ENCODE results near the gene DNASE2B.
"Not testable (repeated sequence)": the region's sequence is repeated elsewhere in the genome, so short reads cannot be mapped to it uniquely, and the experiment has no call there.

Gene DNASE2B

GRCh38 chr1:84442747-84443646, 44.7 kb downstream of the DNASE2B start:
- DNase-seq: not testable (repeated sequence)

- DNase-seq: not testable (repeated sequence)
Observed at GRCh38 chr1:84448704-84449103, 50.4 kb downstream of the DNASE2B start.

DNA sequence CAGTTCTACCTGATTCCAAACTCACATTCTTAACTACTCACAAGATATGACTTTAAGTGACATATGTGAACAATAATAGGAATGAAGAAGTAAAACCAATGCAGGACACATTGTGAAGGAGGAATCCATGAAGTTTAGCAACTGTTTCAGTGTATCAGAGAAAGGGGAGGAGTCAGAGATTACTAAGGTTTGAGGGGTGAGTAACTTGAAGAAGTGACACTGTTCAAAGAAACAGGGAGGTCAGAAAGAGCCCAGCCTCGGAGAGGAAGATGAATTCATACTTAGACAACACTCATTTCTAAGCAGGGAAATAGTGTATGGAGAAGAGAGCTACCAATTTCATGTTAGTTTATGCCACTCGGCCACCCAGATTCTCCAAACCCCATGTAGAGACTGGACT, 52.6 kb downstream of the DNASE2B start:
- DNase-seq: no peak

DNA sequence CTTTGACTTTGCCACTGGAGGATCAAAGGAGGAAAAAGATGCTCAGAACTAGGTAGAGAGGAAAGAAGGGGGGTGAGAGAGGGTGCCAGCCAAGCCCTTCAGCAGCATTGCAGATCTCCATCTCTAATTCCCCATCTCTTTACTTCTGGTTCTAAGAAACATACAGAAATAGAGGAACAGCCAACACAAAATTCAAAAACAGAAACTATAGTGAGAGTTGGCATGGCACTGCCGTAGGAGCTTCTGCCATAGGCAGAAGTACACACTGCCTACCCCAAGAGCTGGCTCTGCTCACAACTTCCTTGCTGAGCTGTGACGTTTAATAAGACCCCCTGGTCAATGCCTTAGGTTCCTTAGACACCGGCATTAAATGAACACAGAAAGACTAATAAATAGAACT, 54.2 kb downstream of the DNASE2B start:
- DNase-seq: no peak

- DNase-seq: no peak
Observed at GRCh38 chr1:84462118-84462517, 63.8 kb downstream of the DNASE2B start.

All from anterior cingulate cortex (tissue), 58 donors.